HG02970 (cell line): Measurements from ENCODE around the gene SEC22C.

Experiments
- ATAC-seq: cut with Tn5 transposase; IDR thresholded peaks from one replicate; pipeline ENCODE4 v1.9.1; 2021; ENCODE audit warnings: mild to moderate bottlenecking, moderate library complexity, moderate number of reproducible peaks; ENCODE audit not compliant: unreplicated experiment, low FRiP score

SEC22C gene

GRCh38 chr3:42515976-42516375 is 65.8 kb downstream of the SEC22C start:
- no peak for ATAC-seq

GRCh38 chr3:42515391-42515916 is 66.3 kb downstream of the SEC22C start:
- no peak for ATAC-seq

GRCh38 chr3:42514876-42515275 is 66.9 kb downstream of the SEC22C start:
- ATAC-seq, result no peak

GRCh38 chr3:42513521-42513920 is 68.2 kb downstream of the SEC22C start:
- ATAC-seq, result no peak

- ATAC-seq, result no peak
Observed at GRCh38 chr3:42513121-42513520, 68.6 kb downstream of the SEC22C start.

GRCh38 chr3:42511736-42512135 is 70.0 kb downstream of the SEC22C start:
- no peak for ATAC-seq

GRCh38 chr3:42511201-42511600 is 70.6 kb downstream of the SEC22C start:
- ATAC-seq, result no peak

GRCh38 chr3:42510325-42510724 is 71.4 kb downstream of the SEC22C start:
- no peak for ATAC-seq

GRCh38 chr3:42509111-42509510 is 72.7 kb downstream of the SEC22C start:
- no peak for ATAC-seq

GRCh38 chr3:42508562-42508961 is 73.2 kb downstream of the SEC22C start:
- ATAC-seq, result no peak

- ATAC-seq, result no peak
Observed at GRCh38 chr3:42507761-42508335, 73.9 kb downstream of the SEC22C start.

- no peak for ATAC-seq
Observed at GRCh38 chr3:42507252-42507651, 74.5 kb downstream of the SEC22C start.

GRCh38 chr3:42505849-42506410 is 75.8 kb downstream of the SEC22C start:
- ATAC-seq, result no peak

- no peak for ATAC-seq
Observed at GRCh38 chr3:42505128-42505848, 76.5 kb downstream of the SEC22C start.

GRCh38 chr3:42504334-42505127 is 77.2 kb downstream of the SEC22C start:
- ATAC-seq, result no peak

GRCh38 chr3:42503957-42504333 is 77.8 kb downstream of the SEC22C start:
- no peak for ATAC-seq

GRCh38 chr3:42503251-42503924 is 78.4 kb downstream of the SEC22C start:
- ATAC-seq, result no peak

- peak; percentile 73 for ATAC-seq
Observed at GRCh38 chr3:42502429-42503250, 79.1 kb downstream of the SEC22C start, which contains the start of gene VIPR1. Gene VIPR1, plus strand, starts transcription at chr3:42502643. Its CDS starts 93 bp downstream, at chr3:42502736.

- ATAC-seq, result no peak
Observed at GRCh38 chr3:42501681-42502428, 79.9 kb downstream of the SEC22C start.
